Choroid plexus epithelial cell (primary cell): ENCODE measurements around the gene NQO2.
"Not testable (repeated sequence)": the region's sequence is repeated elsewhere in the genome, so short reads cannot be mapped to it uniquely, and the experiment has no call there.

ENCODE experiments used
- DNase-seq: peaks from one replicate; pipeline ENCODE4 v3.0.0-alpha.2; 2010; ENCODE audit warnings: low read depth
- H3K4me3 ChIP-seq: 2 replicates; pipeline ENCODE4 v1.5.1; 2011; ENCODE audit warnings: low read depth, mild to moderate bottlenecking, control low read depth, low read length, moderate library complexity
- CTCF ChIP-seq: conservative IDR thresholded peaks from 2 replicates; pipeline ENCODE4 v1.5.1; 2011; ENCODE audit warnings: low read depth, mild to moderate bottlenecking, control low read depth, inconsistent platforms, low read length, moderate library complexity

Gene NQO2

GRCh38 chr6:3046295-3046694 is 46.6 kb downstream of the NQO2 start:
- no peak overlapping the region for H3K4me3 ChIP-seq
- no peak for DNase-seq
- TF ChIP-seq CTCF = no peak

GRCh38 chr6:3048009-3048408 is 48.3 kb downstream of the NQO2 start:
- not testable (repeated sequence) for DNase-seq, H3K4me3 ChIP-seq

- TF ChIP-seq CTCF = no peak
- no peak overlapping the region for H3K4me3 ChIP-seq
- DNase-seq = no peak
Observed at GRCh38 chr6:3052481-3053230, 53.0 kb downstream of the NQO2 start.

- TF ChIP-seq CTCF = no peak
- DNase-seq = no peak
- peak overlapping the region; percentile 65 for H3K4me3 ChIP-seq
Observed at GRCh38 chr6:3053231-3053508, 53.5 kb downstream of the NQO2 start.

GRCh38 chr6:3054229-3055157 is 54.8 kb downstream of the NQO2 start:
- peak overlapping the region; percentile 65 for H3K4me3 ChIP-seq
- DNase-seq = not testable (repeated sequence)

- DNase-seq, H3K4me3 ChIP-seq: not testable (repeated sequence)
Observed at GRCh38 chr6:3055158-3055499, 55.4 kb downstream of the NQO2 start.

GRCh38 chr6:3057063-3057770 is 57.5 kb downstream of the NQO2 start:
- no peak overlapping the region for H3K4me3 ChIP-seq
- no peak for TF ChIP-seq CTCF
- DNase-seq = no peak

- DNase-seq = no peak
- H3K4me3 ChIP-seq = no peak overlapping the region
- no peak for TF ChIP-seq CTCF
Observed at GRCh38 chr6:3058957-3059356, 59.3 kb downstream of the NQO2 start.

- H3K4me3 ChIP-seq, DNase-seq: not testable (repeated sequence)
Observed at GRCh38 chr6:3060092-3060491, 60.4 kb downstream of the NQO2 start.
